HUDEP-2 (cell line): ENCODE measurements around the gene TMEM11.

ENCODE experiments used
- DNase-seq, 76 experiments: peaks; one replicate each; lab custom pipeline; 2025; ENCODE audit not compliant: unreplicated experiment in 76 of 76; lab: John Stamatoyannopoulos, UW

TMEM11 gene

GRCh38 chr17:21164216-21164615, 49.7 kb downstream of the TMEM11 start:
- DNase-seq: no peak

GRCh38 chr17:21163101-21163500, 50.9 kb downstream of the TMEM11 start:
- DNase-seq: no peak

- no peak for DNase-seq
Measured at GRCh38 chr17:21162394-21162775, 51.6 kb downstream of the TMEM11 start.

- DNase-seq: no peak
Measured at GRCh38 chr17:21161498-21162393, 52.2 kb downstream of the TMEM11 start.

- no peak for DNase-seq
Measured at GRCh38 chr17:21160401-21160800, 53.6 kb downstream of the TMEM11 start.

- DNase-seq: no peak
Measured at GRCh38 chr17:21157586-21158370, 56.2 kb downstream of the TMEM11 start.

- no peak for DNase-seq
Measured at GRCh38 chr17:21152731-21153130, 61.2 kb downstream of the TMEM11 start.

- DNase-seq: no peak
Measured at GRCh38 chr17:21149621-21150020, 64.3 kb downstream of the TMEM11 start.
